H9 (cell line): ENCODE data around the gene MYO18A. TPM values are rescaled to one million over a fixed set of nuclear protein-coding genes. Genes with fewer than 3 reads are reported as not detected.

Source experiments
- DNase-seq: peaks from one replicate; pipeline ENCODE4 v3.0.0-alpha.2; 2017
- H2AFZ ChIP-seq: one replicate; pipeline ENCODE4 v1.6.1; 2013; ENCODE audit warnings: mild to moderate bottlenecking, low read length, control low read depth, moderate library complexity
- H2AK5ac ChIP-seq: 2 replicates; pipeline ENCODE4 v1.6.1; 2013; ENCODE audit warnings: low read length, control low read depth, mixed read lengths; ENCODE audit not compliant: insufficient read length
- H2BK120ac ChIP-seq: one replicate; pipeline ENCODE4 v1.6.1; 2013; ENCODE audit warnings: low read depth, mild to moderate bottlenecking, low read length, control low read depth, inconsistent platforms; ENCODE audit not compliant: poor library complexity, severe bottlenecking
- H2BK12ac ChIP-seq: 2 replicates; pipeline ENCODE4 v1.6.1; 2013; ENCODE audit warnings: low read length, control low read depth, mixed read lengths, low read depth; ENCODE audit not compliant: insufficient read length
- H2BK15ac ChIP-seq: 2 replicates; pipeline ENCODE4 v1.6.1; 2013; ENCODE audit warnings: low read depth, low read length, control low read depth
- H2BK20ac ChIP-seq: one replicate; pipeline ENCODE4 v1.6.1; 2013; ENCODE audit warnings: low read depth, mild to moderate bottlenecking, low read length, control low read depth, inconsistent platforms; ENCODE audit not compliant: poor library complexity, severe bottlenecking
- H2BK5ac ChIP-seq: 2 replicates; pipeline ENCODE4 v1.6.1; 2013; ENCODE audit warnings: low read length, control low read depth, mixed read lengths; ENCODE audit not compliant: insufficient read length
- H3K14ac ChIP-seq: 2 replicates; pipeline ENCODE4 v1.6.1; 2013; ENCODE audit warnings: low read length, control low read depth; ENCODE audit not compliant: insufficient read depth
- H3K18ac ChIP-seq: 2 replicates; pipeline ENCODE4 v1.6.1; 2013; ENCODE audit warnings: low read depth, mild to moderate bottlenecking, mixed read lengths, low read length, control low read depth; ENCODE audit not compliant: insufficient read length
- H3K23ac ChIP-seq: 2 replicates; pipeline ENCODE4 v1.6.1; 2013; ENCODE audit warnings: low read length, control low read depth, mixed read lengths, low read depth; ENCODE audit not compliant: insufficient read length
- H3K23me2 ChIP-seq: 2 replicates; pipeline ENCODE4 v1.6.1; 2013; ENCODE audit warnings: low read depth, mild to moderate bottlenecking, mixed read lengths, low read length, control low read depth; ENCODE audit not compliant: insufficient read length, poor library complexity, severe bottlenecking
- H3K27ac ChIP-seq: 2 replicates; pipeline ENCODE4 v1.5.1; 2013; ENCODE audit warnings: low read length, control low read depth, mixed read lengths, low read depth; ENCODE audit not compliant: insufficient read length
- H3K27me3 ChIP-seq: 2 replicates; pipeline ENCODE4 v1.6.1; 2013; ENCODE audit warnings: low read length, control low read depth, inconsistent platforms; ENCODE audit not compliant: insufficient read depth
- H3K4ac ChIP-seq: 2 replicates; pipeline ENCODE4 v1.6.1; 2013; ENCODE audit warnings: low read depth, mild to moderate bottlenecking, control low read depth, inconsistent platforms, low read length, moderate library complexity
- H3K4me1 ChIP-seq: 2 replicates; pipeline ENCODE4 v1.6.1; 2013; ENCODE audit warnings: low read length, control low read depth, inconsistent platforms; ENCODE audit not compliant: insufficient read depth
- H3K4me2 ChIP-seq: 2 replicates; pipeline ENCODE4 v1.6.1; 2013; ENCODE audit warnings: low read length, control low read depth, mixed read lengths; ENCODE audit not compliant: insufficient read length, insufficient read depth
- H3K56ac ChIP-seq: 2 replicates; pipeline ENCODE4 v1.6.1; 2013; ENCODE audit warnings: low read depth, mild to moderate bottlenecking, mixed read lengths, low read length, control low read depth; ENCODE audit not compliant: insufficient read length
- H3K79me1 ChIP-seq: 2 replicates; pipeline ENCODE4 v1.6.1; 2013; ENCODE audit warnings: low read depth, mild to moderate bottlenecking, moderate library complexity, low read length, control low read depth, inconsistent platforms; ENCODE audit not compliant: insufficient read depth, poor library complexity, severe bottlenecking
- H3K79me2 ChIP-seq: 2 replicates; pipeline ENCODE4 v1.6.1; 2013; ENCODE audit warnings: low read length, control low read depth, inconsistent platforms; ENCODE audit not compliant: insufficient read depth
- H3K9ac ChIP-seq: 2 replicates; pipeline ENCODE4 v1.6.1; 2013; ENCODE audit warnings: low read length, control low read depth, mixed read lengths; ENCODE audit not compliant: insufficient read length; ENCODE audit errors: extremely low read depth
- H3K9me3 ChIP-seq: one replicate; pipeline ENCODE4 v1.6.1; 2013; ENCODE audit warnings: low read depth, low read length, inconsistent platforms; ENCODE audit not compliant: control insufficient read depth
- H3T11ph ChIP-seq: one replicate; pipeline ENCODE4 v1.6.1; 2013; ENCODE audit warnings: mild to moderate bottlenecking, low read length, control low read depth, inconsistent platforms
- H4K20me1 ChIP-seq: one replicate; pipeline ENCODE4 v1.6.1; 2013; ENCODE audit not compliant: control insufficient read depth, insufficient read length, insufficient read depth
- H4K5ac ChIP-seq: 2 replicates; pipeline ENCODE4 v1.6.1; 2013; ENCODE audit warnings: low read depth, mild to moderate bottlenecking, mixed read lengths, low read length, control low read depth; ENCODE audit not compliant: insufficient read length
- H4K8ac ChIP-seq: replicated peaks from 2 replicates; pipeline ENCODE4 v1.6.1; 2013; ENCODE audit warnings: low read length, control low read depth, mixed read lengths, low read depth; ENCODE audit not compliant: insufficient read length
- H4K91ac ChIP-seq: 2 replicates; pipeline ENCODE4 v1.6.1; 2013; ENCODE audit warnings: low read depth, mild to moderate bottlenecking, moderate library complexity, mixed read lengths, low read length, control low read depth; ENCODE audit not compliant: insufficient read length
- H3K27ac Mint-ChIP-seq, 3 experiments: 2 replicates in 2 of 3; 3 replicates in 1 of 3; pipeline ENCODE4 v1.8.0; 2020 to 2021; ENCODE audit warnings: mixed read lengths in 3 of 3, mild to moderate bottlenecking in 1 of 3, moderate library complexity in 1 of 3
- H3K27me3 Mint-ChIP-seq: 2 replicates; pipeline ENCODE4 v1.8.0; 2021; ENCODE audit warnings: low read depth, mild to moderate bottlenecking, moderate library complexity, mixed read lengths
- H3K36me3 Mint-ChIP-seq, 3 experiments: 2 replicates in 2 of 3; 3 replicates in 1 of 3; pipeline ENCODE4 v1.8.0; 2020 to 2021; ENCODE audit warnings: low read depth in 3 of 3, mixed read lengths in 3 of 3; ENCODE audit not compliant: insufficient read depth in 1 of 3
- H3K4me1 Mint-ChIP-seq, 2 experiments: 2 replicates each; pipeline ENCODE4 v1.8.0; 2020; ENCODE audit warnings: mixed read lengths in 2 of 2
- H3K4me3 Mint-ChIP-seq, 2 experiments: 2 replicates in 1 of 2; 3 replicates in 1 of 2; pipeline ENCODE4 v1.8.0; 2020 to 2021; ENCODE audit warnings: mild to moderate bottlenecking in 2 of 2, mixed read lengths in 2 of 2, moderate library complexity in 1 of 2
- H3K9me3 Mint-ChIP-seq, 2 experiments: 2 replicates in 1 of 2; 3 replicates in 1 of 2; pipeline ENCODE4 v1.8.0; 2020; ENCODE audit warnings: mild to moderate bottlenecking in 2 of 2, mixed read lengths in 2 of 2, moderate library complexity in 1 of 2
- CTCF ChIP-seq: fragments of 200-600 bp; sonication (generic); conservative IDR thresholded peaks from 3 replicates; pipeline ENCODE4 v1.8.0; 2021; ENCODE audit warnings: antibody characterized with exemption, mild to moderate bottlenecking
- WGBS: extraction: QIAGEN DNeasy Blood & Tissue Kit; methylation state at CpG from one replicate; pipeline ENCODE4 v1.1.7; 2013; ENCODE audit warnings: missing lambda C conversion rate, low lambda C conversion rate, mixed read lengths; ENCODE audit not compliant: insufficient read length; ENCODE audit errors: extremely low coverage; 5-methylcytosine and 5-hydroxymethylcytosine counted together
- total RNA-seq: library from RNA; stranded (reverse); gene quantifications from 2 replicates; pipeline ENCODE4 v1.2.1, GENCODE V29; 2021

The MYO18A gene
- total RNA-seq, 1 experiment from 2014 or later, result 21.6 TPM

- H4K5ac ChIP-seq, result no peak overlapping the region
- H3K4me3 Mint-ChIP-seq, result no peak overlapping the region
- H3K4me1 Mint-ChIP-seq, result peaks cover 16 to 29% of the 10 kb centered on the region in 2 experiments
- H3K27me3 ChIP-seq, result no peaks in the 10 kb centered on the region
- H2AK5ac ChIP-seq, result no peak overlapping the region
- H3K27ac Mint-ChIP-seq, result no peak overlapping the region; a peak in 1 of 7 replicates
- H4K20me1 ChIP-seq, result no peaks in the 10 kb centered on the region
- no peak for TF ChIP-seq CTCF
- no peak overlapping the region for H3K23ac ChIP-seq
- no peaks in the 10 kb centered on the region for H3K23me2 ChIP-seq
- no peak overlapping the region for H3K18ac ChIP-seq
- no peak overlapping the region for H2BK120ac ChIP-seq
- H2BK15ac ChIP-seq, result no peak overlapping the region
- H3K9ac ChIP-seq, result no peak overlapping the region
- no peaks in the 10 kb centered on the region; a peak in 2 of 5 replicates for H3K9me3 Mint-ChIP-seq
- peaks cover 0 to 25% (median 9%) of the 10 kb centered on the region in 3 experiments; a peak in 6 of 7 replicates for H3K36me3 Mint-ChIP-seq
- H2BK20ac ChIP-seq, result no peak overlapping the region
- no peak overlapping the region for H3K4ac ChIP-seq
- no peak overlapping the region for H2BK5ac ChIP-seq
- H4K8ac ChIP-seq, result no peak overlapping the region
- no peaks in the 10 kb centered on the region; the same call in 1 of the 2 replicates for H3K4me1 ChIP-seq
- DNase-seq, result no peak
- no peak overlapping the region for H3T11ph ChIP-seq
- no peaks in the 10 kb centered on the region for H3K79me1 ChIP-seq
- no peaks in the 10 kb centered on the region for H3K9me3 ChIP-seq
- WGBS, result no CpG with 5 or more reads among the region's 11 CpGs
- H3K56ac ChIP-seq, result no peak overlapping the region
- H3K27me3 Mint-ChIP-seq, result no peaks in the 10 kb centered on the region; the same call in 1 of the 2 replicates
- H2AFZ ChIP-seq, result no peak overlapping the region
- H3K14ac ChIP-seq, result no peak overlapping the region
- H3K79me2 ChIP-seq, result no peaks in the 10 kb centered on the region
- no peak overlapping the region for H4K91ac ChIP-seq
- H2BK12ac ChIP-seq, result no peak overlapping the region
- H3K27ac ChIP-seq, result no peak overlapping the region
- H3K4me2 ChIP-seq, result no peak overlapping the region
Observed at GRCh38 chr17:29112771-29113295, 67.4 kb downstream of the MYO18A start.
